K562 (cell line): ENCODE data around the gene RBM26.

Experiments used
- ARID2 ChIP-seq: fragments of 450-650 bp; IDR thresholded peaks from 2 replicates; pipeline ENCODE4 v1.6.1; 2017; ENCODE audit warnings: antibody characterized with exemption, mild to moderate bottlenecking
- BMI1 ChIP-seq: fragments of 150-350 bp; IDR thresholded peaks from 2 replicates; pipeline ENCODE4 v1.6.1; 2014; ENCODE audit warnings: low read length
- CTCF ChIP-seq, 3 experiments: IDR thresholded peaks in 2 of 3; conservative IDR thresholded peaks in 1 of 3; 2 replicates each; pipeline ENCODE4 v1.5.1; 2011 to 2012; ENCODE audit warnings: low read length in 3 of 3, mild to moderate bottlenecking in 3 of 3, control low read depth in 2 of 3, improper control_type of control experiment in 1 of 3, inconsistent platforms in 1 of 3, low read depth in 1 of 3, mixed read lengths in 1 of 3, moderate library complexity in 1 of 3; ENCODE audit not compliant: insufficient read depth in 2 of 3
- NEUROD1 ChIP-seq: fragments of 150-350 bp; IDR thresholded peaks from 2 replicates; pipeline ENCODE4 v1.6.1; 2014; ENCODE audit warnings: borderline replicate concordance, low read length, low read depth; ENCODE audit not compliant: partially characterized antibody
- POLR2A ChIP-seq: fragments of 450-650 bp; conservative IDR thresholded peaks from 2 replicates; pipeline ENCODE4 v1.6.1; 2016
- SAFB2 ChIP-seq: fragments of 200-400 bp; formaldehyde crosslinking; IDR thresholded peaks from 2 replicates; pipeline ENCODE4 v1.6.1; 2018; ENCODE audit warnings: borderline replicate concordance, low read length, low read depth, moderate library complexity; ENCODE audit not compliant: severe bottlenecking
- TRIM25 ChIP-seq: fragments of 450-650 bp; IDR thresholded peaks from 2 replicates; pipeline ENCODE4 v1.7.0; 2016; ENCODE audit warnings: borderline replicate concordance
- YBX1 ChIP-seq: fragments of 450-650 bp; IDR thresholded peaks from 2 replicates; pipeline ENCODE4 v1.7.1; 2016; ENCODE audit warnings: mild to moderate bottlenecking
- ZBTB40 ChIP-seq, 2 experiments: fragments of 450-650 bp in 1 of 2; sonication (generic) in 1 of 2; formaldehyde crosslinking in 1 of 2; IDR thresholded peaks; 2 replicates each; pipeline versions ENCODE4 v1.7.1 to v1.9.0; 2016 to 2022; ENCODE audit warnings: inconsistent platforms in 1 of 2, mild to moderate bottlenecking in 1 of 2, missing genetic modification reagents in 1 of 2
- ZNF561 ChIP-seq: fragments of 450-650 bp; formaldehyde crosslinking; conservative IDR thresholded peaks from 2 replicates; pipeline ENCODE4 v1.4.0; 2020; ENCODE audit warnings: mild to moderate bottlenecking, moderate library complexity

- TF ChIP-seq TRIM25 = no peak
- TF ChIP-seq ZNF561 (CRISPR knock-in tag) = no peak
- no peak for TF ChIP-seq ZBTB40 (IDR thresholded peaks at IDR 0.05)
- no peak for TF ChIP-seq ZBTB40 (CRISPR knock-in tag; IDR thresholded peaks at IDR 0.05)
- no peak for TF ChIP-seq YBX1
- TF ChIP-seq ARID2 = no peak
- TF ChIP-seq BMI1 = no peak
- TF ChIP-seq CTCF (IDR thresholded peaks at IDR 0.05 in 2 of 3, conservative IDR thresholded peaks at IDR 0.05 in 1 of 3; ENCODE audit: insufficient read depth in 2 of 3, low read depth in 1 of 3, low read length in 3 of 3) = no peak
- TF ChIP-seq NEUROD1 = no peak
- no peak for TF ChIP-seq SAFB2
- no peak for TF ChIP-seq POLR2A
These were observed 88.2 kb downstream of the RBM26 start for GRCh38 chr13:79317856-79318255.
